Measurements from ENCODE around the gene AGRN. TPM values are rescaled to one million over a fixed set of nuclear protein-coding genes. Genes with fewer than 3 reads are reported as not detected.

AGRN gene
- polyA plus RNA-seq, 3 donors = 178 to 219 (median 182) TPM

Other genes with a start within 250 kb of the AGRN start
- gene SAMD11, start 96.2 kb upstream of the AGRN start, polyA plus RNA-seq (ENCODE audit: insufficient read length in 3 of 3) = 10 to 100 TPM; 39.9 to 43.0 (median 42.7) TPM
- gene NOC2L, start 60.9 kb upstream of the AGRN start, polyA plus RNA-seq (ENCODE audit: insufficient read length in 3 of 3) = 10 to 100 TPM; 56.1 to 60.0 (median 59.4) TPM
- gene KLHL17, start 59.5 kb upstream of the AGRN start, polyA plus RNA-seq (ENCODE audit: insufficient read length in 3 of 3) = 1 to 10 TPM; 6.5 to 8.0 (median 6.5) TPM
- under 1 TPM; 0.17 to 0.27 (median 0.22) TPM for gene PLEKHN1, start 53.6 kb upstream of the AGRN start, polyA plus RNA-seq (ENCODE audit: insufficient read length in 3 of 3)
- gene PERM1, start 38.0 kb upstream of the AGRN start, polyA plus RNA-seq (ENCODE audit: insufficient read length in 3 of 3) = under 1 TPM in 2 of 3 donors, not detected in 1; 0.17 to 0.21 TPM
- 10 to 100 TPM; 13.6 to 17.3 (median 16.1) TPM for gene HES4, start 20.0 kb upstream of the AGRN start, polyA plus RNA-seq (ENCODE audit: insufficient read length in 3 of 3)
- 10 to 100 TPM in 2 of 3 donors, 1 to 10 TPM in 1; 9.4 to 15.0 (median 10.7) TPM for gene ISG15, start 6.6 kb upstream of the AGRN start, polyA plus RNA-seq (ENCODE audit: insufficient read length in 3 of 3)
- gene RNF223, start 54.2 kb downstream of the AGRN start, polyA plus RNA-seq (ENCODE audit: insufficient read length in 3 of 3) = under 1 TPM in 2 of 3 donors, not detected in 1; 0.29 to 0.40 TPM
- gene C1orf159, start 96.0 kb downstream of the AGRN start, polyA plus RNA-seq (ENCODE audit: insufficient read length in 3 of 3) = 1 to 10 TPM; 5.3 to 7.0 (median 6.3) TPM
- under 1 TPM; 0.29 to 0.71 (median 0.58) TPM for gene TTLL10, start 153.8 kb downstream of the AGRN start, polyA plus RNA-seq (ENCODE audit: insufficient read length in 3 of 3)
- under 1 TPM in 2 of 3 donors, not detected in 1; 0.33 to 0.68 TPM for gene TNFRSF18, start 186.5 kb downstream of the AGRN start, polyA plus RNA-seq (ENCODE audit: insufficient read length in 3 of 3)
- 1 to 10 TPM in 1 of 3 donors, under 1 TPM in 2; 0.74 to 1.9 (median 0.93) TPM for gene TNFRSF4, start 194.0 kb downstream of the AGRN start, polyA plus RNA-seq (ENCODE audit: insufficient read length in 3 of 3)
- 100 to 1,000 TPM; 109 to 126 (median 123) TPM for gene SDF4, start 211.9 kb downstream of the AGRN start, polyA plus RNA-seq (ENCODE audit: insufficient read length in 3 of 3)
- 10 to 100 TPM; 15.2 to 18.8 (median 18.4) TPM for gene B3GALT6, start 212.1 kb downstream of the AGRN start, polyA plus RNA-seq (ENCODE audit: insufficient read length in 3 of 3)
- gene C1QTNF12, start 226.6 kb downstream of the AGRN start, polyA plus RNA-seq (ENCODE audit: insufficient read length in 3 of 3) = 1 to 10 TPM; 7.0 to 8.6 (median 7.4) TPM

All from right renal cortex interstitium (tissue), 3 donors.